Dermis microvascular lymphatic vessel endothelial cell (primary cell): ENCODE results near the gene ABCC3. TPM values are rescaled to one million over a fixed set of nuclear protein-coding genes. Genes with fewer than 3 reads are reported as not detected.

Experiments used
- DNase-seq, 2 donors: peaks; one replicate each; pipeline versions ENCODE4 v3.0.0 to v3.0.0-alpha.2; 2010; ENCODE audit warnings: low read depth in 2 of 2
- total RNA-seq: library from RNA; depleted of rRNA; stranded (reverse); fragments of >200 nt; gene quantifications from 2 replicates; pipeline ENCODE4 v1.2.1, GENCODE V29; 2014

Gene ABCC3
- total RNA-seq, 1 donor from 2014 or later, result 0.90 TPM

GRCh38 chr17:50684288-50684611 is 49.6 kb downstream of the ABCC3 start:
- no peak for DNase-seq

- no peak for DNase-seq
Measured at GRCh38 chr17:50684612-50685333, 50.1 kb downstream of the ABCC3 start.

- no peak for DNase-seq
Measured at GRCh38 chr17:50685334-50685665, 50.6 kb downstream of the ABCC3 start.

DNA sequence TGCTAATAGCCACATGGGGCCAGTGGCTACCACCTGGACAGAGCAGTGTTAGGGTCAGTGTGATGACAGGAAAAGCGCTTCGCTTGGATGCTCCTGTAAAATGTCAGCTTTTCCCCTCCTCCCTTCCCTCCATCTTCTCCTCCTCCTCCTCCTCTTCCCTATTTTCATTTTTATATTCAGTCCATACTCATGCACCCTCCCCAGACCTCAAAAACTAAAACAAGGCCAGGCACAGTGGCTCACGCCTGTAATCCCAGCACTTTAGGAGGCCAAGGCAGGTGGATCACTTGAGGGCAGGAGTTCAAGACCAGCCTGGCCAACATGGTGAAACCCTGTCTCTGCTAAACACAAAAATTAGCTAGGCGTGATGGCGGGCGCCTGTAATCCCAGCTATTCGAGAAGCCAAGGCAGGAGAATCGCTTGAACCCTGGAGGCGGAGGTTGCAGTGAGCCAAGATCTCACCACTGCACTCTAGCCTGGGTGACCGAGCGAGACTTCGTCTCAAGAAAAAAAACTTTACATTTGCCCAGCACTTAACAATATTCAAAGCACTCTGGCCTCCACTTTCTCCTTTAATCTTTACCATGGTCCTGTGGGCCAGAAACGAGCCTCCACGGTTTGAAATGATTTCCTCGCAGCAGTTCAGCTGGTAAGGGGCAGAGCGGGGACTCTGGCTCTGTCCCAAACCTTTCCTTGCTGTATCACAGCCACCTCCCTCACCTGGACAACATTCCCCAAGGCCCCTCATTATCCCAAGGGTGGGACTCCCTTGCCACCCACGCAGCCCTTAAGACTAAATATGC is 51.2 kb downstream of the ABCC3 start:
- DNase-seq, result no peak

DNA sequence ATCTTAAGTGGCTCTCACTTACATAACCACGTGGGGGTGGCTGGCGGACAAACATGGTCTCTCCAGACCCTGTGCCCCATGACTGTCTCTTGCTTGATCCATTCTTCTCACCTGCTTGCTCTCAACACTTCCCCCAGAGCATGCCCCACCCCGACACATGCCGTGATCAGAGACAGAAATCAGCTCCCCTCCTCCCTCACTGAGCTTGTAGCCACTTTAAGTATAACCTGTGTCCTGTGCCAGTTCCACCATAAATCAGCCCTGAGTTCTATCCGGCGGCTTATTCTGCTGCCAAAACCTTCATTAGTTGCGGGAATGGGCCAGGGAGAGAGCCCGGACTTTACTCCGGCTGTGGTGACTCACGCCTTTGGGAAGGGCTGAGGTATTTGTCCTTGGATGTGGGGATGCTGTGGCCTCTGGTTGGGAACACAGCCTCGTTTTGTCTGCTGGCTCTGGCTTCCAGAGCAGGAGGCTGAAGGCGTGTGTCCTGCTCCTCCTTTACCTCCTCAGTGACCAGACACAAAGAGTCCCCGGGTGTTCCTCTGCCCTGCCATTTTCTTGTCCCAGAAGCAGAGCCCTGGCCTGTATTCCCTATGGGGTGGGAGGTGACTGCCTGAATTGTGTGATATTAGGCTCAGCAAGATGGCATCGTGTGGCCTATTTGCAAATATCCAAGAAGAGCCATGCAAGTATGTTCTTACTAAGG is 52.0 kb downstream of the ABCC3 start:
- peak in 1 of 2 donors; percentile 35 for DNase-seq

- no peak for DNase-seq
Measured at GRCh38 chr17:50687200-50688066, 52.8 kb downstream of the ABCC3 start.

DNA sequence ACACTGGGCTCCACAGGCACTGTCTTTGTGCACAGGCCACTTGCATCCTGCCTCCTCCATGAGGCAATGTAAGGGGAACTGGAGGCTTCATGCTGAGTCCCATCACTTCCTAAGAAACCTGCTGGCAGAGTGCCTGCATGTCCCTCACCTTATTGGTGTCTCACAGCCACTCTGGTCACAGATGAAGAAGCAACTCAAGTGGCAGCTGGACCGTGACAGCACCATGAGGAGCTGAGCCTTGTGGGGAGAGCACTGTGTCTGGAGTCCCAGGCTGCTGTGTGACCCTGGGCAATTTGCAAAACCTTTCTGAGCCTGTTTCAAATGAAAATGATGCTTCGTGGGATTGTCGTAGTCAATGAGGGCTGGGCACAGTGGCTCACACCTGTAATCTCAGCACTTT is 53.6 kb downstream of the ABCC3 start:
- DNase-seq, result no peak

DNA sequence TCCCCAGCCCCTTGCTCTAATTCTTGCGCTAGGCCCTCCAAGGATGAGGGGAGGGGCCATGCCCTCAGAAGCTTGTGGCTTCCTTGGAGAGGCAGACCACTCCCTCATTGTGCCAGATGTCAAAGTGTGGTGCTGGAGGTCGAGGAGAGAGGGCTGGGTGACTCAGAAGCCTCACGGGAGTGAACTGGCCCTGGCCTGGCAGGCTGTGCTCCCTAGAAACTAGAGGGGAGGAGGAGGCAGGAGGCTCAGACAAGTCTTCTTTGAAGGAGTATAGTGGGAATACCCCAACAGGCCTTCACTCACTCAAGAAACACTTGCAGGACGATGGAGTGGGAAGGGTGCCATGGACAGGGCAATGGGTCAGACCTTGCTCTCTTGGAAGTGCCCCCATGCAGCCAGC is 54.6 kb downstream of the ABCC3 start:
- DNase-seq, result no peak

- DNase-seq, result peak in 1 of 2 donors; percentile 19
Measured at GRCh38 chr17:50689956-50690886, 55.5 kb downstream of the ABCC3 start.

- DNase-seq, result no peak
Measured at GRCh38 chr17:50690887-50691549, 56.3 kb downstream of the ABCC3 start.

DNA sequence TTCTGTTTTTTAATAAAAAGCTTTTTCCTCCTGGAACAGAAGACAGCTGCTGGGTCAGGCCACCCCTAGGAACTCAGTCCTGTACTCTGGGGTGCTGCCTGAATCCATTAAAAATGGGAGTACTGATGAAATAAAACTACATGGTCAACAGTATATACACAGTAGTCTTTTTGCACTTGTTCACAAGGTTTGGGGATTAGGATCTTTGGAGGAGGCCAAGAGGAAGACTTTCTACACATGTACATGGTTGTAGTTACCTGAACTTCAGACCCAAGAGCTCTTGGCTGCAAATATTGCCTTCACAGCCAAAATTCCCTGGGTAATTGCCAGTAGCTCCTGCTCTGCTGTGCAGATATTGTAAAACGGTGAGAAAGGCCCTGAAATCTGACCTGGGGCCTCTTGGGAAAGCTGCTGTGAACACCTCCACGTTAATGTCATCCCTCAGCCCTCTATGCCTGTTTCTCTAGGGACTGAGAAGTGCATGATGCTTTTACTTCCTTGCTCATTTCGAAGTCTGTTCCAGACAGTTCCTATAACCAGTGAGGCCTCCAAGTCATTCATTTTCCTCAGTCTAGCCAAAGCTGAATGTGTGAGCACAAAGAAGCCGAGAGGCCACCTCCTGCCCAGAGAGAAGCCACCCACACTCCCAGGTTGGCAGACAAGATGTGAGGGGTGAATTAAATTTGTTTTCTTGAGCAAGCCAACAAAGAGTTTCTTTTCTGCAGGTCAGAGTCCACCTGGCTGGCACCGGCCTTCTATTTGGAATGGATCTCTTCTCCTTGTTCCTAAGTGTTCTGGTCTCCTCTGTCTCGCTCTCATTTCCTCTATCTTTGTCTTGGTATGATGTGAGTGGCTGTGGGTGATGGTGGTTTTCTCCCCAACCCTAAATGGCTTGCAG is 57.1 kb downstream of the ABCC3 start:
- DNase-seq, result no peak

DNA sequence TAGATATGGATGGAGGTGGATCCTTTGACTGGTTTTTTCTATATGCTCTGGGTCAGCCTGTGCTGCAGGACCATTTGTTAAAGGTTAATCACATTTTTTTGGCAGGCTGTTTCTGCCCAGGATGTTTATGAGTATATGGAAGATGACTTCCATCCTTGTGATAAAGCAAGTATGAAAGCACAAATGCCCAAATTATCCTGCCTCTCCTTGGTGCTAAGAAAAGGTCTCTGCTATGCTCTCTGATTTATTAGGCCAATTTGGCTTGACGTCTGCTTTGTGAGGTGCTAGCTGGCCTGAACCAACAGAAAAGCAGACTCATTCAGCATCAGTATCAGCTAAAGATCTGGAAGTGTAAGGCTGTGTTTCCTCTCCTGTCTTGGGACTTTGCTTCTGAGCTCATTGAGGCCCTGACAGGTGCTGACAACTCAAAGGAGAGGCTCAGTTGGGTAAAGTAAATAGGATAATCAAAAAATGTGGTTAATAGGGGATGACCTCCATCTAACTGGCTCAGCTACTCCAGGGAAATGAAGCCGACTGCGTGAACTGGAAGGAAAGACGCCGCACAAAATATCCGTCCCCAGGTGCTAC is 57.9 kb downstream of the ABCC3 start:
- no peak for DNase-seq

DNA sequence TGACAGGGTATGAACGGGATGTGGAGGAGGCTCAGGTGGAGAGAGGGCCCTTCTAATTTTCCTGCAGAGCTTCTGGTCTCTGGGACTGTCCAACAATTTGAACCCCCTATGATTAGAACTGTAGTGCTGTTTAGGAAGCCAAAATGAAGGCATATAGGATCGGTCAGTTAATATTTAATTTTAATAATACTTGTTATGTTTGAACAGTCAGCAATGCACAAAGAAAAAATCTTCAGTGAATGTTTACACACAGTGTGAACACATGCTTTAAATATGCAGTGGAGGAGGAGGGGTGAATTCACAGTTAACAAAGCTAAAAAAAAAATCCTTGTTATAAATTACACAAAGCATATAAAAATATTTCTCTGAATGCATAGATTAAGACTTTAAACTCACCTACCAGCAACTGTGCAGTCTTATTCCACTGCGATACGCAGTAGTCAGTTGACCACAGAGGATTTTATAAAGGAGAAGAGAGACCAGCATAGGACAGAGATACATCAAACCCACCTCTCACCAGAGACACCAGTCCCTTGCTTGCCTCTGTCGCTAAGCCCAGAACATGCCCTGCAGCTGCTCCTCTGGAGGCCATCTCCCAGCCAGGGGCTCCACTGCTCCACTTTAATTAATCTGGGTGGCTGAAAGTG is 58.5 kb downstream of the ABCC3 start:
- no peak for DNase-seq

DNA sequence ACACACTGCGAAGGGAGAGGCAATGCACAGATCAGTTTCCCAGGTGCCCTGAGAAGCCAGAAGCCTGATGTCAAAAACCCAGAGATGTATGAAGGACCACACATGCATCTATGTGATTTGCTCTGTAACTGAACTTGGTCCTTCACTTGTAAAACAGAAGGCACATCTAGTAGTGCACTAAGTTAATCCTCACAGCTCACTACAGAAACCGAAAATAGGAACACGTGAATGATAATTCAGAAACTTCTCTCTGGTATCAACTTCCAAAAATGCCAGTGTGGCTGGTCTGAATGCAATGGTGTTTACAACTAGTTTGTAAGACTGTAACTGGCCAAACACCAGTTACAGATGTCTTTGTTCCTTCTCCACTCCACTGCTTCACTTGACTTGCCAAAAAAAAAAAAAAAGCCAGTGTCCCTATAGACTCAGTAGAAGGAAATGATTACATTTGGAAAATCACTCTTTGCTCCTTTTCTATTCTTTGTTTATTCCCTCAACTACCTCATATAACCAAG is 61.7 kb downstream of the ABCC3 start:
- DNase-seq, result no peak

DNA sequence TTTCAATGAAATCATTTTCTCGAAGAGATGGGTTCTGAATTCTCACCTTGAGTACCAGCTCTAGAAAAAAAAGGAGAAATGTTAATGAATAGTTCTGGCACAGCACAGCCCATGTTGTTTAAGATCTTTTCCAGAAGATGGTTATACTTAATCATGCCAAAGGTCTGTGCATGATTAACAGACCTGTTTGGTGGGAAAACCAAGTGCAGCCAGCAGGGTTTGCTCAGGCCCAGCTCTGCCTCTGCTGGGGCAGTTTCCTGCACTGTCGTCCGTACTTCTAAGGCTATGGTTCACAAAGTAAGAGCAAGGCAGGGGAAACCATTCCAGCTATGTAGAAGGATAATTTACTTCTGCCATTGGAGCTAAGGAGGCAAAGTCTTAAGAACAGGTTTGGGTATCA is 62.4 kb downstream of the ABCC3 start:
- DNase-seq, result no peak

- no peak for DNase-seq
Measured at GRCh38 chr17:50697663-50698272, 63.1 kb downstream of the ABCC3 start.

- DNase-seq, result no peak
Measured at GRCh38 chr17:50699410-50699809, 64.7 kb downstream of the ABCC3 start.
